Retina (tissue), 1 donor: ENCODE data around the gene BCL6B.

Source experiments
- DNase-seq: peaks from one replicate; pipeline ENCODE4 v3.0.0-alpha.2; 2016

The BCL6B gene

DNA sequence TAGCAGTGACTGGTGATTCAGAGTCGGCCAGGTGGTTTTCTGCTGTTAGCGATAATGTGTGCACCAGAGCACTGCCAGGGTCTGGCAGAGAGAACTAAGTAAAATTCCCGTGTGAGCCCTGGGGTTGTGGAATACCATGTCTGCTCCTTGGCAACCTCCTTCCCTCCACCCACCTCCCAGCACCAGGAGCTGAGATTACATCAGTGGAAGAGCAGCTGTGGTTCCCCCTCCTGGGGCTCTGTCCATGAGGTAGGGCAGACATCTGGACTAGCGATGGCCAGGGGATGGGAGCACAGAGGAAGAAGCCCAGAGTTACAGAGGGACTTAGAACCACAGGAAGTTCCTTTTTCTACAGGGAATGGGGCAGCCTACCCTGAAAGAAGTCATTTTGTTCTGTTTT, 41.4 kb downstream of the BCL6B start:
- DNase-seq: no peak

GRCh38 chr17:7067198-7067597, 44.3 kb downstream of the BCL6B start:
- no peak for DNase-seq

- no peak for DNase-seq
Measured at GRCh38 chr17:7068268-7068667, 45.4 kb downstream of the BCL6B start.

DNA sequence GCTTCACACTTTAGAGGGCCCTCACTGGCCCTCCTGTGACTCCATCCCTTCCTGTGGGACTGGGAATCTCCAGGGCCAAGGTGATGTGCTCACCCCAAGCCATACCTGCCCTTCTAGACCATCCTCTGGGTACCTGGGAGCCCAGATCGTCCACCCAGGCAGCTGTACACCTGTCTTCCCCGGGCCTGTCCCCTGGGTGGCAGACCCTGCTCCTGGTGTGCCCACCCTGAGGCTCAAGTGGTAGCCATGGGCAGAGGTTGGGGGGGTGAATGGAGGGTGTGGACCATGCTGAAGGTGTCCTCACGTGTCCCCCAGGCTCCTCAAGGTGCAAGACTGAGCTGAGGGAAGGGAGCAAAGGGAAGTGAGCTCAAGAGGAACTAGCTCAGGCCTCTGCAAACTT, 47.9 kb downstream of the BCL6B start:
- DNase-seq: no peak

- DNase-seq: no peak
Measured at GRCh38 chr17:7072406-7072805, 49.6 kb downstream of the BCL6B start.

DNA sequence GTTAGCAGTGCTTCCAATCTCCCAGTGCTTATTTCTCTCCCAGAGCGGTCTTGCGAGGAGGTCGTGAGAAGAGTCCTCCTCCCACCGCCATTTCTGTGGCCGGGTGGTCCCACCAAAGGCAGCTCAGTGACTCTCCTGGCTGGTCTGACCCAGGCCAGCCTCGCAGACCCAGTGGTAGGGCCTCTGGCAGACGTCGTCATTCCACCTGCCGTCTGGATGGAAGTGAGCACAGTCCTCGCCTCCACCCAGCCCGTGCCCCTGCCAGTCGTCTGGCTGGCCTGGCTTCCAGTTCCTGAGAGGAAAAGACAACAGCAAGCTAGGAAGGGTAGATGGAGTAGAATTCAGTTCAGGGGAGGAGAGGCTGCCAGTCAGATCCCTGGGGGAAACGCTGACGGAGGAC, 52.1 kb downstream of the BCL6B start:
- no peak for DNase-seq

GRCh38 chr17:7077911-7078546, 55.2 kb downstream of the BCL6B start:
- DNase-seq: no peak

GRCh38 chr17:7078711-7079110, 55.9 kb downstream of the BCL6B start:
- no peak for DNase-seq
